LNCaP clone FGC (cell line): ENCODE results near the gene LRP8.

ENCODE experiments used
- DNase-seq: peaks from one replicate; pipeline ENCODE4 v3.0.0-alpha.2; 2011; ENCODE audit warnings: low read depth
- H3K4me3 ChIP-seq: 2 replicates; pipeline ENCODE4 v1.5.1; 2011; ENCODE audit warnings: mild to moderate bottlenecking, low read depth, low read length, control low read depth
- TF ChIP-seq, protein P1 (sequence below): IDR thresholded peaks from 2 replicates; pipeline ENCODE4 v1.5.1; 2012; ENCODE audit warnings: mild to moderate bottlenecking; ENCODE audit not compliant: control insufficient read depth, insufficient read depth; ENCODE audit errors: extremely low read depth

The LRP8 gene

DNA sequence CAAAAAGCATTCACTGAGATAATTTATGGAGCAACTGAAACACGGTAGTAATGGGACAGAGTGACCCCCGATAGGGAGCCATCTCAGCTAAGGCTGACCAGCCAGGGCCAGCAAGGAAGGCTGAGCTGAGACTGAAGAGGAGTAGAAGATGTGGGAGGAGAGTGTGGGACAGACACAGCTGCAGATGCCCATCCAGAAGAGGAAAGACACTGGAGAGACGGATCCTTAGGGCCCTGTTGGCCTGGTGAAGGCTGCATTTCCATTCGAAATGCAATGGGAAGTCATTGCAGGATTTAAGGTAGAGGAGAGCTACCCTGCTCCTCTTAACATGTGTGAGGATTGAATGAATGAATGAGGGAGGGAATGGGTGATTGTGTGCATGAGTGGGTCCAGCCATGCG, 44.0 kb upstream of the LRP8 start:
- TF ChIP-seq, protein P1, sequence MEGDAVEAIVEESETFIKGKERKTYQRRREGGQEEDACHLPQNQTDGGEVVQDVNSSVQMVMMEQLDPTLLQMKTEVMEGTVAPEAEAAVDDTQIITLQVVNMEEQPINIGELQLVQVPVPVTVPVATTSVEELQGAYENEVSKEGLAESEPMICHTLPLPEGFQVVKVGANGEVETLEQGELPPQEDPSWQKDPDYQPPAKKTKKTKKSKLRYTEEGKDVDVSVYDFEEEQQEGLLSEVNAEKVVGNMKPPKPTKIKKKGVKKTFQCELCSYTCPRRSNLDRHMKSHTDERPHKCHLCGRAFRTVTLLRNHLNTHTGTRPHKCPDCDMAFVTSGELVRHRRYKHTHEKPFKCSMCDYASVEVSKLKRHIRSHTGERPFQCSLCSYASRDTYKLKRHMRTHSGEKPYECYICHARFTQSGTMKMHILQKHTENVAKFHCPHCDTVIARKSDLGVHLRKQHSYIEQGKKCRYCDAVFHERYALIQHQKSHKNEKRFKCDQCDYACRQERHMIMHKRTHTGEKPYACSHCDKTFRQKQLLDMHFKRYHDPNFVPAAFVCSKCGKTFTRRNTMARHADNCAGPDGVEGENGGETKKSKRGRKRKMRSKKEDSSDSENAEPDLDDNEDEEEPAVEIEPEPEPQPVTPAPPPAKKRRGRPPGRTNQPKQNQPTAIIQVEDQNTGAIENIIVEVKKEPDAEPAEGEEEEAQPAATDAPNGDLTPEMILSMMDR: no peak
- DNase-seq: no peak
- no peak overlapping the region for H3K4me3 ChIP-seq

DNA sequence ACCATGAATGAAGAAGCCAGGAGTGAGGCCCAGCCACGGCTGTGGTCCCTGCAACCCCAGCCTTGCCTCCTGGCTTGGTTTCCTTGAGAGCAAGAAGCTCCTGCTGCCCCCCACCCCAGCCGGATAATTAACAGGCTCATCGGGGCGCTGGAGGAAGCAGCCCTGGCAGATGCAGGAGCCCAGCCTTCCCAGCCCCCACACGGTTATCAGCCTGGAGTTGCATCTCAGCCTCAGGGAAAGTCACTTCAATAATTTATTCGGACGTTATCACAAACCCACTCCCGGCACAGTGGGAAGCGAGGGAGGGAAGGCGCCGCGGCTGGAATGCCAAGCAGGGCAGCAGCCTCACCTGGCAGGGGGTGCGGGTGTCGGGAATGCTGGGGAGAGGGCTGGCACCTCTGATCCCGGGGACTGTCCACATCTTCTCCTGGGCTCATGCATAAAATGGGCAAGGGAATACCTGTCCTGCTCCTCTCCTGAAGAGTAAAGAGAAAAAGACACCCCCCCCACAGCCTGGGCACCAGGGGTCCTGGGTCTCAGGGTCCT, 43.3 kb upstream of the LRP8 start:
- TF ChIP-seq, protein P1: no peak
- no peak for DNase-seq
- H3K4me3 ChIP-seq: no peak overlapping the region

DNA sequence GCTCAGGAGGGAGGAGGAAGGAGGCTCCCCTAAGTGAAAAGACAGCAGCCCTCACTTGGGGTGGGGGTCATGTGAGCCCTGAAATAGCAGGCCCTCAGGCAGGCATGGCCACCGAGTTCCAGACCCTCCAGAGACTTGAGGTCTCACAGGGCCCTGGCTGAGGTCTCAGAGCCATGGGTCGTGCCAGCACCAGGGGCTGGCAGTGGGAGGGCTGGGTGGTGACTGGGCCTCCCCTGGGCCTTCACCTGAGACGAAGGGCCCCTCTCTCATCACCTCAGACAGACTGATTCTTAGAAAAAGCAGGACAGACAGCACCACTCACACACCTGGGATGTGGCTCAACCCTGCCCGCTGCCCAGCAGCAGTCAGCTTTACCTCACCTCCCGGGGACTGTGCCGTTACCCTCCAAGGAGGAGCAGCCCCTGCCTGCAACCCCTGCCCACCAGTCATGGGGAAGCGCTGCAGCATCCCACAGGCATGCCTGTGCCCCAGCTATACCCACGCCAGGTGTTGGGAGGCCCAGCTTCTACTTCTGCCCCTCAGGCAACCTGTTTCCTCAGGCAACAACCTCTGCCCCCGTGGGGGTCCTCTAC, 42.6 kb upstream of the LRP8 start:
- H3K4me3 ChIP-seq: no peak overlapping the region
- DNase-seq: no peak
- TF ChIP-seq, protein P1: no peak

DNA sequence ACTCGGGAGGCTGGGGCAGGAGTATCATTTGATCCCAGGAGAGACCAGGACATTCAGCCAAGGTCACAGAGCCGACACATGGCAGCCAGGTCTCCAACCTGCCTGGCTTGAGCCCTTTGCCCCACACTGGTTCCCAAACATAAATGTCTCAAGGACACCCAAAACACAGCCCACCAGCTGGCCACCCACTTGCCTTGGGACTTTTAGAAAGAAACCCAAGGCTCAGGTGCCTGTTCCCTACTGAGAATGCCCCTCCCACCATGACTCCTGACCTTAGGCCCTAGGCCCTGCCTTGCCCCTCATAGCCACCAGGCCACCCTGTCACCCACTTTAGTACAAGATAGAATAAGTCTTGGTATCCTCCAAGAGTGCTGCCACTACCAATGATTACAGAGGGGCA, 41.9 kb upstream of the LRP8 start:
- TF ChIP-seq, protein P1: no peak
- H3K4me3 ChIP-seq: no peak overlapping the region
- DNase-seq: no peak

DNA sequence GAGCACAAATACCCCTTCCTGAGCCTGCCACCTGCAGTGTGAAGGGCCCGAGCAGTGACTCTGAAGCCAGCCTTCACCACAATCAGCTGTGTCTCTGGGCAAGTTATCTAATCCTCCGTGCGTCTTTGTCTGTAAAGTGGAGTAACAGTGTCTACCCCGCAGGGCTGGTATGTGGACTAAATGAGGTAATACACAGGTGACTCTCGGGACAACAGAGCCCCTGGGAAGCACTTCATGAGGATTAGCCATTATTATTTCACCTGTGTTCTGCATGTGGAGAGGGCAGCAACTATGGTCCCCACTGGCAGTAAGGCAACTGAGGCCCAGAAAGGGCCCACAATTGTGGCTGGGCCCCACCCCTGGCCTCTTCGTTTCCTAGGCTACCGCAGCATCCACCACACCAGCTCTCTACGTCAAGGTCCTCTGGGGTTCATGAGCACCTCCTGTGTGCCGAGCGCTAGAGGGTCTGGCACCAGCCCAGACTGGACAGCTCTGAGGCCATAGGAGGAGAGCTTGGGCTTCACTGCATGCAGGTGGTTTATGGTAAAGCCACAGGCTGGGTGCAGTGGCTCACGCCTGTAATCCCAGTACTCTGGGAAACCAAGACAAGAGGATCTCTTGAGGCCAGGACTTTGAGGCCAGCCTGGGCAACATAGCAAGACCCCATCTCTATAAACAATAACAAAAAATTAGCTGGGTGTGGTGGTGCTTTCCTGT, 41.3 kb upstream of the LRP8 start:
- H3K4me3 ChIP-seq: no peak overlapping the region
- no peak for DNase-seq
- TF ChIP-seq, protein P1: no peak

DNA sequence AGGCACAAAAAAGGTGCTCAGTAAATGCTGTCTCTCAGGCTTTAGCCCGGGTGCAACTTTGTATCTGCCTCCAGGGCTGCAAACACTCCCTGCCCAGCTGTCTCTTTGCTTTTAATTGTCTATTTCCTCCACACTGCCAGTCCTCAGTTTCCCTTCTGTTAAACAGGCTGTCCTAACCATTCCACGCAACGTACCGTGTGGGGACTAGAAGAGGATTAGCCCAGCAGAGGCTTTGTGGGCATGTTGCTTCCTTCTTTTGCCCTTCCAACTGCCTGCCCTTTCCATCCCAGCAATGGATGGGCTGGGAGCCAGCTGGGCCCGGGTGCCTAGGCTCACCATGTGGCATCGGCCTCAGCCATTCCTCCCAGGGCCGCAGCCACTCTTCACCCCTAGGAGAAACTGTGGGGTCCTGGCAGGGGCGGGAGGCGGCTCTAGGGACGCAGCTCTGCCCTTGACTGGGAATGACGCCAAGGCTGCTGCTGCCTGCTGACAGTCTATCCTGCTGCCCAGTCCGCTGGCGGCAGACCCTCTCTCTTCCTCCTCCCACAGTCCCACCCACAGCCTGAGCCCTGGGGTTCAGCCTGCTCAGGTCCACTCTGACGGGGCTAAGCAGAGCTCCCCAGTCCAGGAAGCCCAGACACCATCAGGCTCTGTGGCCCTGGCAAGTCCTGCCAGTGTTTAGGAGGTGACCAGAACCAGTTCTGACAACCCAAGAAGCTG, 40.6 kb upstream of the LRP8 start:
- no peak overlapping the region for H3K4me3 ChIP-seq
- TF ChIP-seq, protein P1: no peak
- DNase-seq: no peak
